ENCODE measurements around the gene MAN1A1.

MAN1A1 gene

DNA sequence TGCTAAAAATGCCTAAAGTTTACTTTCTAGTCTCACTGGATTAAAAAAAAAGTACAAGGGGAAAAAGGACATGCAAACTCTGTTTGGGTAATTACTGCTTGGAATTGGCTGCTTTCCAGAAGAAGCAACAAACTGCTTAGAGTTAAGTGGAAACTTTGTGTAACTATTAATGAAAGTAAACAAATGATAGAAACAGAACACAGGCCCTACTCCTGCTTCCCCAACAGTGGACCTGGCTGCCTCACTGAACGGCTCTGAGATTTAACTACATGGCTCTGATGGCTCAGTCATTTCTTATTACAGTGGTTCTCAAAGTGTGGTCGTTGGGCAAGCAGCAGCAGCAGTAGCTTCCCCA, 108.5 kb downstream of the MAN1A1 start:
- no peak for DNase-seq (ENCODE audit: insufficient read length, low spot score)

DNA sequence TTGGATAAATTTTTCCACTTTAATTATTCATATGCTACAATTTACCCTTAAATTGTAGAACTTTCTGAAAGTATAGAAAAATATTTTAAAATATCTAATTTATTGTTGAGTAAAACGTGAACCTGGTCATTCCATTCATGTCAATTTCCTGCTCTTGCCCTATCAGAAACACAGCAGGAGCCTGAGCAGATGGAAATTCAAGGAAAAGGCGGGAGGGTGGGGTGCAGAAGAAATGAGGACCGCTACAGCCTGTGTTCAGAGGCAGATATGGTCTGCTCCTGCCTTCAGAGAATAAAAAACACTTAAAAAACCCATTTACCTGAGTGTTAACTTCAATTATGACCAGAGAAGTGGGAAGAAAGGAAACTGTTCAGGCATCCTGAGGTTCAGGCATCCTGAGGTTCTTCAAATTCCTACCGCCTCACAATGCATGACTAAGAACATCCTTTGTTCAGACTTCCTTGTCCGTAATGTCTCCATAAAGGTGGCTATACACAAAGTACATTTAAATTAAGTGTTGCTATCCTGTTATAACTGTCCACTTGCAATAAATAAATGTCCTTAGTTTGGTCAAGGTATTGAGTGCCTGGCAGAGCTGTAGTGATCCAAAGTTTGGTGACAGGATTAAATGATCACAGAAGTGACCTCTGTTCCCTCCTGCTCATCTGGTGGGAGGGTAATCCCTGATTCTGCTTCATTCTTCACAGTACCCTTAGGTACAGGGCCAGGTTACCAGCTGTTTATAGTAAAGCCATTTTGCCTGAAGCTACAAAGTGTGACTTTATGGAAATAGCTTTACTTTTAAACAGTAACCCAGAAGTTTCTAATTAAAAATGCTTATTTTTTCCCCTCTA, 109.1 kb downstream of the MAN1A1 start:
- DNase-seq (ENCODE audit: insufficient read length, low spot score), result no peak
- FAIRE-seq, result no peak

More for the DNA sequence above, 108.5 kb downstream of the MAN1A1 start:
- no peak for FAIRE-seq

DNA sequence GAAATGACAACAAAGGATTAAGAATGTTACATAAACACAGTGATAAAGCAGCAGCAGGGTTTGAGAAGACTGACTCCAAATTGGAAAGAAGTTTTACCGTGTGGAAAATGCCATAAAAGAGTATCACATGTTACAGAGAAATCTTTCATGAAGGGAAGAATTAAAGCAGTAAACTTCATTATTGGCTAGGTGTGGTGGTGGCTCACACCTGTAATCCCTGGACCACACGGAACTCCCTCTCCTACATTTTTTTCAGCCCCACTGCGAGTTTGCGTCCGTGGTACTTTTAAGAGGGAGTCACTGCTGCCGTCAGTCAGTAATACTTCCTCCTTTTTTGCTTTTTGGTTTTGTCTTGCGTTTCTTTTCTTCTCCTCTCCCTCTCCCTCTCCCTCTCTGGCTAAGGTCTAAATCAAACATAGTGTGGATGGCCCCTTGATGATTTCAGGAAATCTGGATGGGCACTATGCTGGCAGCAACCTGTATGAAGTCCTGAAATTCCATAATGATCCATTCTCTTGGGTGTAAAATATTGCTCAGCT, 112.3 kb downstream of the MAN1A1 start:
- DNase-seq (ENCODE audit: insufficient read length, low spot score), result no peak
- peak; percentile 100 for FAIRE-seq

DNA sequence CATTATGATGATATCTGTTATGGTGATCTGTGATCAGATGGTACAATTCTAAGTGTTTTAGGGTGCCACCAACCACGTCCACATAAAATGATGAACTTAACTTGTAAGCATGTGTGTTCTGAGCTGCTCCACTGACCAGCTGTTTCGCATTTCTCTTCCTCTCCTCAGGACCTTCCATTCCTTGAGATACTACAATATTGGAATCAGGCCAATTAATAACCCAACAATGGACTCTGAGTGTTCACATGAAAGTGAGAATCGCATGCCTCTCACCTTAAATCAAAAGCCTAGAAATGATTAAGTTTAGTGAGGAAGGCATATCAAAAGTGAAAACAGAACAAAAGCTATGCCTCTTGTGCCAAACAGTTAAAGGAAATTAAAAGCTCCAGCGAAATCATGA, 114.6 kb downstream of the MAN1A1 start:
- FAIRE-seq (no peak), DNase-seq (ENCODE audit: insufficient read length, low spot score) (no peak)

DNA sequence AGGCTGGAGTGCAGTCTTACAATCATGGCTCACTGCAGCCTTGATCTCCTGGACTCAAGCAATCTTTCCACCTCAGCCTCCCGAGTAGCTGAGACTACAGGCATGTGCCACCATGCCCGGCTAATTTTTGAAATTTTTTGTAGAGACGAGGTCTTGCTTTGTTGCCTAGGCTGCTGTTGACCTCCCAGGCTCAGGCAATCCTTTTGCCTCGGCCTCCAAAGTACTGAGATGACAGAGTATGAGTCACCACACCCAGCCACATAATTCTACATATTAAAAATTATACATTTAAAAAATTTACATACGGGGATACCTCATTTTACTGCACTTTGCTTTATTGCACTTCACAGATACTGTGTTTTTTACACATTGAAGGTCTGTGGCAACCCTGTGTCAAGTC, 115.1 kb downstream of the MAN1A1 start:
- no peak for DNase-seq (ENCODE audit: insufficient read length, low spot score)
- FAIRE-seq, result no peak

DNA sequence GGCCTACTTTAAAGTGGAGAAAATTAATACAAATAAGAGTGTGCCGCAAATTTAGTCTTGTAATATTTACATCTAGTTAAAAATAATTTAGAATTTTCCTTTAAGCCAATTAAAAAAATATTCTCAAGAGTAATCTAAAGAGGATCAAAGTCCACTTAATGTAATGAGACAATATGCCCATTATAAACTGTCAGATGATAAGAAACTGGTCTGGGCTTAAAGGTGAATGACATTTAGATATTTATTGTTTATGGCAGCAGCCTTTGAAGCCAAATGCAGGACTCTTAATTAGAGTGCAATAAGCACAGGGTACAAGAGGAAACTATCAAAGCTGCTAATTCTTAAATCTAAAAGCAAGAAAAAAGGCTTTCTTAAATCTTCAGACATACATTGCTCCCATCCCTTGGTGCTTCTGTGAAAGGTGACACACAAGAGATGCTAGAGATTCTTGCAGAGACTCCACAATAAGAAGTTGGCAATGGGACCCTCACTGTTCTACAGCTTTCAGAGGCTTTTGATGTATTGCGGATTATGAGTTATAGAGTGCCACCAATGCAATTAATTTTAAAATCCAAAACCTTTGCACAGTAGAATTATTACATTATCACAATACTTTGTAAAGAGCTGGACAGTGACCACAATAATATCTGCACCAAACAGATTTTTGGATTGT, 116.1 kb downstream of the MAN1A1 start:
- DNase-seq (ENCODE audit: insufficient read length, low spot score), result no peak
- no peak for FAIRE-seq

DNA sequence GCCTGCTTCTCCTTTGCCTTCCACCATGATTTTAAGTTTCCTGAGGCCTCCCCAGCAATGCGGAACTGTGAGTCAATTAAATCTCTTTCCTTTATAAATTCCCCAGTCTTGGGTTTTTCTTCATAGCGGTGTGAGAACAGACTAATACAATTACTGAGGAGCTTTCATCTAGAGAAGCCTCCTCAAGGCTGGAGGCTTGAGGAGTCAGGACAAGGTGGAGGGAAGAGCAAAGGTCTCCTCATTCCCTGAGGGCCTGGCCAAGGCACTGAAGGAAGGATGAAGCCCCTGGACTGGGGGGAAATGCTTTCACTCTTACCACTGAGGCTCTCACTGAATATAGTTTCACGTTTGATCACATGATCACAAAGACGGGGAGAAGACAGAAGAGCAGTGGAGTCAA, 118.2 kb downstream of the MAN1A1 start:
- FAIRE-seq, result no peak
- no peak for DNase-seq (ENCODE audit: insufficient read length, low spot score)

DNA sequence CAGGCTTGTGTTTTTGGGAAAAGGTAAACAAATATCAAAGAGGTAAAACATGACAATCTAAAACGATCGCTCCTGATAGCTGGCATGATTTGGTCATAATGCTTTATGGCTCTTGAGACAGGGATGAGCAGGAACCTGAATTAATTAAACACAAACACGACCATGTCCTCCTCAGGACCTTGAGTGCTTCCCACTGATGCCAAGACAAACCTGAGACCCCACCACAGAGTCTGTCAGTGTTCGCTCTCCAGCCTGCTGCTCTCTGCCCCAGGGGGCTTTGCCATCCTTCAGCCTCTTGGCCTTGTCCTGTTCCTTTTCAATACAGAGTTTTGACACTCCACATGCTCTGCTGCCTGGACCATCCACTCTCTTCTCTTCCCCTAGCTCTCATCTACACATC, 119.4 kb downstream of the MAN1A1 start:
- FAIRE-seq, result no peak

DNA sequence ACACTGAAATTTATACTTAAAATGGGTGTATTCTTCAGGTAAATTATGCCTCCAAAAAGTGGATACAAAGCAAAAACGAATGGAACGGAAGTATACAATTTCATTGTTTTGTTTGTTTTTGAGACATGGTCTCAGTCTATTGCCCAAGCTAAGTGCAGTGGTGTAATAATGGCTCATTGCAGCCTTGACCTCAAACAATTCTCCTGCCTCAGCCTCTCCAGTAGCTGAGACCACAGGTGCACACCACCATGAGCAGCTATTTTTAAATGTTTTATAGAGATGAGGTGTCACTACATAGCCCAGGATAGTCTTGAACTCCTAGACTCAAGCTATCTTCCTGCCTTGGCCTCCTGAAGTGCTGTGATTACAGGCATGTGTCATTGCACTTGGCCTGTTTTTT, 122.2 kb downstream of the MAN1A1 start:
- FAIRE-seq, result no peak
- DNase-seq (ENCODE audit: insufficient read length, low spot score), result no peak

More for the DNA sequence above, 119.4 kb downstream of the MAN1A1 start:
- DNase-seq (ENCODE audit: insufficient read length, low spot score), result no peak

DNA sequence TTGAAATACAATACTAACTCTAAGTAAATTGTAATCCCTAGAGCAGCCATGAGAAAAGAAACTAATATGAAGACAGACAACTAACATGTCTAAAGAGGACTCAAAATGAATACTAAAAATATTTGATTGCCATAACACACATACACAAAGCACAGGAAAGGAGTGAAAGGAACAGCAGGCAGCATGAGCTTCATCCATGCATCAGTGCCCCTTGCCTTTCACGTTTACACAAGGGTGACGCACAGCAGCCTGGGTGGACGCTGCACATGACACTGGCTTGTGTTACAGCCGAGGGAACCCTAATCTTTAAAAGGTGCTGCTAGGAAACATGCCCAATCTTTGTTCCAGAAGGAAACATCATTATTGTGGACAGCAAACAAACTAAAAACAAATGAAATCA, 123.5 kb downstream of the MAN1A1 start:
- no peak for DNase-seq (ENCODE audit: insufficient read length, low spot score)
- FAIRE-seq, result no peak

DNA sequence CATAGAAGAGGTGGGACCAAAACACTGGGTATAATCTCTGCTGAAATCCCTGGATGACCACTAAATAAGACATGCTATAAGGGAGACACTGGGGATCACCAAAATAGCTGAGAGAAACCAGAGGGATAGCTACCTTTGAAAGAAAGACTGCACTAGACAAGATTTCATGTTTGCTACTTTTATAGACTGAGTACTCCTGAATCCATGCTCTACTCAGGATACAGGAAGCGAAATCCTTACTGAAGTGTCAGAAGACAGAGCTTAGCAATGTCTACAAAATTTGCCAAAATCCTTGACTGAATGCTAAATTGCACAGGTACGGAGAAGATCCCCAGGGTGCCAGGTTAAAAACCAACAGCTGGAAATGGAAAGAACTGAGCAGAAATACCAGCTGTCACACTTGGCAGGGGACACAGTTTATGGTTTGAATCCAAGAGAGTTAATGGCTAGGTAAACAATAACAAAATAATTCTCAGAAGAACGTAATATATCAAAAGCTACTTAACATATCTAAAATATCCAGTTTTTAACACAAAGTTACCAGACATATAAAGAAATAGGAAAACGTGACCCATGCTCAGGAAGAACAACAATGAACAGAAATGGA, 125.4 kb downstream of the MAN1A1 start:
- DNase-seq (ENCODE audit: insufficient read length, low spot score) (no peak), FAIRE-seq (no peak)

DNA sequence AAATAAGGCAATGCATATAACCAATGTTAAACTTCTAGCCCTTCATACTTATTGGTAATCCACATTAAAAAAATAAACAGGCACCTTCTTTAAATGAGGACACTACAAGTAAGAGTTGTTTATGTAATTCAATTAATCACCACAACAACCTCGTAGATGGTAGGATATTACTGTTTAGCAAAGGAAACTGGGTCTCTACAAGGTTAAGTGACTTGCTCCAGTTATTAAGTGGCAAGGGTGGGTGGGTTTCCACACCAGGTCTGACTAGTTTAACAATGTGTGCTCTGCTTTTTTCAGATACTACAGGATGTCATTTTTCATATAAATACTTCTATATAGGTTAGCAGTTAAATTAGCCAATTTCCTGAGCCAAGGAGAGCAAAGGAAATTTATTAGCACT, 129.1 kb downstream of the MAN1A1 start:
- no peak for DNase-seq (ENCODE audit: insufficient read length, low spot score)
- FAIRE-seq, result peak; percentile 49

DNA sequence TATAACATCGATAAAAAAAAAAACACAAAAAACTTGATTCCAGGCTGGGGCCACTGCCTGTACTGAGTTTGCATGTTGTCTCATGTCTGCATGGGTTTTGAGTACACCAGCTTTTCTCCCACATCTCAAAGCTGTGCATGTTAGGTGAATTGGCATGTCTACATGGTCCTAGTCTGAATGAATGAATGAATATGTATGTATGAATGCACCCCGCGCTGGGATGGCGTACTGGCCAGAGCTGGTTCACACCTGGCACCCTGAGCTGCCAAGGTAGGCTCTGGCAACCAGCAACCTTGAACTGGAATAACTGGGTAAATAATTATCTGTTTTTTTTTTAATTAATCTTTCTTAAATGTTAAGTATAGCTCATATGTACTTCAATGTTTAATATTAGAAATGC, 131.0 kb downstream of the MAN1A1 start:
- no peak for FAIRE-seq

DNA sequence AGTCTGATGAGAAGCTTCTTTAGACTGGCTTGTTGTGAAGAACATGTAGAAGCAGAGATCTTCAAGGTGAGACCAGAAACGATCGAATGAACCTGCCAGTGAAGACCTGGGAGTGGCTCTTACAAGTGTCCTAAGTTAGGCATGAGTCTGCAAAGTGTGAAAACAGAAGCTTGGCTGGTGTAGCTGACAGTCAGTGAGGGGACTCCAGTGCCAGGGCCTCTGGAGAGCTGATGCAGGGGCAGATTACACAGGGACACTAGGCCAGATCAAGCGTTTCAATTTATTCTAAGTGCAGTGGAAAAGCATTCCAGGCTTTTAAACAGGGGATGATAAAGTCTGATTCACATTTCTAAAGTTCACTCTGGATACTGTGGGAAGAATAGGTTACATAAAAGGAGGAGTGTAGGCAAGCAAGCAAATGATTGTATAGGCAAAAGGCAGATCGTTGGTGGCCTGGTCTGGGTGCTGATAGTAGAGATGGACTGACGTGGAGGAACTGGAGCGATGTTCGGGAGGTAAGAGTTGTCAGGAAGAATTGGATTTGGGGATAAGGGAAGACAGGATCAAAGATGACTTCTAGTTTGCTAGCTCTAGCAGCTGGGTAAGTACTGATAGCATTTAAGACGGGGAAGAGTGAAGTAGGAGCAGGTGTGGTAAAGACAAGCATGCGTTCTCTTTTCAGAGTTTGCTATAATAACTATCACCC, 133.5 kb downstream of the MAN1A1 start:
- FAIRE-seq (no peak), DNase-seq (ENCODE audit: insufficient read length, low spot score) (no peak)

More for the DNA sequence above, 131.0 kb downstream of the MAN1A1 start:
- DNase-seq (ENCODE audit: insufficient read length, low spot score), result no peak

DNA sequence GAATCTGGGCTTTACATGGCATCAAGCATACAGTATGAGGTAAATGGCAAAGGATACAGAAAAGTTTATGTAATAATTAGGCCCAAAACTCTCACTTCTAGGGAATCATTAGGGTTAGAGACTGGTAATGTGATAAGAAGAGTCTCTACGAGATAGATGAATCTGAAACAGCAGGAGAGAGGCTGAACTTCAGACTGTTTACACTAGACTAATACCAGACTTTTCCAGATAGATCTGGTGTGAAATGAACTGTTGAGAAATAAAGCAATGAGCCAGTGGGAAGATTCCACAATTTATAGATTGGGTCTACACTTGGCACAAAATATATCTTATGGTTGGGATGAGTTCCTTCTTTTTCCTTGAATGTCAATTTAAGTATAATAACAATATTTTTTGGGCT, 134.3 kb downstream of the MAN1A1 start:
- no peak for DNase-seq (ENCODE audit: insufficient read length, low spot score)
- FAIRE-seq, result no peak

DNA sequence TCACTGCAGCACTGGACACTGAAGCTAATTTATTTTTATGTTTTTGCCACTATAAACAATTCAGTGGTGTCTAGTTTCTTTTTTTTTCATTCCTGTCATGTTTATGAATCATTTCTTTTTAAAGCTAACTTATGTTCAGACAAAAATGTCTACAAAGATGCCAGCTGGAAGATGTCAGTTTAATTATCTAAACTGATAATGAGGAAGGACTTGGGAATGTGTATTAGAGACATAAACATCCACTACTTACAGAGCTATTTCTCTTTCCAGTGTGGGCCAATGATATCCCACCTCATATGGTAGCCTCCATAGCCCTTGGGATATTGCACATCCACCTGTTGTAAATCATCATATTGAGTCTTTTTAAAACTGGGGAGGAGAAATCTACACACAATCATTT, 139.0 kb downstream of the MAN1A1 start:
- DNase-seq (ENCODE audit: insufficient read length, low spot score) (no peak), FAIRE-seq (no peak)

DNA sequence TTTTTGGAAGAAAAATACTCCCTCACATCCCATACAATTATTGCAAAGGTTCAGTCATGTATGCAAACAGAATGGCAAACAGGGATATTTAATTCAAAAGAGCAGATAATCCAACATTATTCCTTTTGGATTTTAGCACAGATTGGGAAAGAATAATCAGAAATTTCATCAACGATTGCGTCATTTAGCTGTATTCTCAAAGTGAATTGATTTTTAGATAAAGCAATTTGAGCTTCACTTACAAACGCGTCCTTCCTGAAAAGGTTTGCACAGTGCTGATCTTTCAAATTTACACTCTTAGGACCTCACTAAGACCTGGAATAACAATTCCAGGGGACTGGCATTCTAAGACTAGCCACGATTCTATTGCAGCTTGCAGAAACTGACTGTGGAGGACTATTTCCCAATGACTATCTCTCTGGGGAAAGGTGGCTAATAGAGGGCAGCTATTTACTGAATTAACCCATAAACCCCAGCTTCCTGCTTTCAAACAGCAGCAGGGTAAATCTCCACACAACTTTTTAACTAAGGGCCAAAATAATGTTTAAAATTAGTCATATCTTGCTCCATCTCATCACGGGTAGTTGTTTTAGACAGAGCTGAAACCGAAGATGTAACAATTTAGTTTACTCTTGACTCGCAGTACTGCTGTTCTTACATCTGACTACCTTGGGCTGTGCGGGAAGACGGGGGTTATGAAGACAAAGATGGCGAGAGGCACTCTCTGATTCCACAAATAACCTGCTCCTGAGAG, 139.9 kb downstream of the MAN1A1 start:
- no peak for DNase-seq (ENCODE audit: insufficient read length, low spot score)
- FAIRE-seq, result peak; percentile 37

DNA sequence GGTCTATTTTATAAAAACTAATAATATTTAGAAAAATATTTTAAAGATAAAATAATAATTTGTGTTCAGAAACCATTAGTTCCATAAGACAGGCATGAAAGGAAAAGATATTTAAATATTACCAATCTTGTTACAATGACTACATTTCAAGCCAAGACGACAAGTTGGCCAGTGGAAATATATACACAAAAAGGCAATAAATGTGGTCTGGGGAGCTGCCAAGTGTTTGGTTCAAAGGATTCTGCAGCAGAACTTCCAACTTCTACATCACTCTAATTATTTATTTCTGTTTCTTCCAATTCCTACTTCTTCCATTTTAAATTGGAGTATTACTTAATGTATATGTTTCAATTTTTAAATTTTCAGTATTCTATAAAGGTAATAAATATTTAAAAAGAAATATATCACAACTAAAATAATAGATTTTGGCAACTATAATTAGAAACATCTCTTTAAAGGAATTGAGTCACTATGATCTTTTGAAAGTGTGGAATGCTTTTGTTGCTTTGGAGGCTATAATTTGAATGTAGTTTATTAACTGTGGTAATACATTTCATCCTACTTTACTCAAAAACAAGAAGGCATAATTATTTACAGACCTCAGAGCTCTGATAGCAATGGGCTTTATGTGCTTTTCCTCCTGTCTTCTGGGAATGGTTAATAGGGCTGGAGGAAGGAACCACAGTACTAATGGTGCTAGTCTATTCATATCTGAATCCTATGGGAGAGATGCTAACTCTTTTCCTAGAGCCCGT, 141.4 kb downstream of the MAN1A1 start:
- FAIRE-seq (peak; percentile 37), DNase-seq (ENCODE audit: insufficient read length, low spot score) (no peak)

DNA sequence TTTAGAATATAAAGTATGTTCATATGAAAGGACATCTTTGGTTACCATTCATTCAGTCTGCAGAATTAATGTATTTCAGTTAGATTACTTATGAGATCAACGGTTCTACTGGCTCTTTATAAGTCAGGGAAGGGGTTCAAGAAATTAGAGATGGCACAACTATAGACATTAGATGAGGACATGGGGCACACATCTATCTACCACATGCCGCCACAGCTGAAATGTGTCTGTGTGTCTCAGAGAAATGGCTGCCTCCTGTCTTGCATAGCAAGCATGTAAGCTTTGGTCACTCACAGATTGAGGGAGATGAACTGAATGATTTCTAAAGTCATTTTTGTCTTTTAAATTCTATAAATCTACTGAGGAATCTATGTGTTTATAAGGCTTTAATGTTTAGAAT, 142.2 kb downstream of the MAN1A1 start:
- FAIRE-seq, result no peak

More for the DNA sequence above, 142.2 kb downstream of the MAN1A1 start:
- no peak for DNase-seq (ENCODE audit: insufficient read length, low spot score)

All from GM19239 (cell line).